ENCODE data around the gene PI4KB. TPM values are rescaled to one million over a fixed set of nuclear protein-coding genes. Genes with fewer than 3 reads are reported as not detected.

PI4KB gene
- total and polyA plus RNA-seq, 2 of the 13 experiments (the other 11 are each of a cell fraction or from before 2014, with no cell fraction given), result 19.5 to 29.3 TPM

DNA sequence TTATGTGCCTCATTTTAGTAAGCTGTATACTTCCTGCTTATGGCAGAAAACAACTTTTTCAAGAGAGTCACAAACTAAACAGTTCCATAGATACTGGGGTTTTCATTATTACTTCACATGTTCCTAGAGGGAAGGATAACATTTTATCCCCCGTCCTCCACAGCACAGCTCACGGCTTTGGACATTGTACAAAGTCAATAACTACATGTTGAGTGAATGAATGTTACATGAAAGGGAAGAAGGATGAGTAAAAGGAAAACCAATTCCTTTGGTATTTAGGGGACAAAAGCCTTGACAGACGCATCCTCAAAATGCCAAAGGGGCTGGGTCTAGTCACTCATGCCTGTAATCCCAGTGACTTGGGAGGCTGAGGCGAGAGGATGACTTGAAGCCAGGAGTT is 14.8 kb downstream of the PI4KB start:
- ChIA-PET CTCF (ENCODE audit: low intra/inter-chr PET ratio, low total read pairs) (no interaction called here), POLR2A (interaction anchor here (1.5 to 2.6 kb wide), 2 partner anchors 15 kb away, joined by 19 to 21 read pairs; partner anchors contain the start of gene PI4KB)
- WGBS (ENCODE audit: low lambda C conversion rate), result 96% methylated on average over 4 of the region's 4 CpGs
- no peak overlapping the region for H3K4me3 ChIP-seq (replicated peaks in 1 of 3; ENCODE audit: insufficient read depth in 1 of 3, low read depth in 2 of 3, low read length in 3 of 3)
- H3K4me2 ChIP-seq (ENCODE audit: low read depth, low read length), result no peak overlapping the region
- peaks cover 17% of the 10 kb centered on the region for H3K4me1 ChIP-seq (ENCODE audit: insufficient read depth, low read length)
- intact Hi-C loops (cut with micrococcal nuclease; ENCODE audit: unreplicated experiment) (no loop called here), in situ Hi-C loops (cut with HindIII; ENCODE audit: extremely low pct_ligation_motif_present, low pct_unique_long_range_greater_than_20kb) (no loop called here)
- TF ChIP-seq ZKSCAN8 (CRISPR knock-in tag; IDR thresholded peaks at IDR 0.05; ENCODE audit: borderline replicate concordance) (no peak), BRD4 (CRISPR knock-in tag; IDR thresholded peaks at IDR 0.05) (no peak), KDM2A (CRISPR knock-in tag; IDR thresholded peaks at IDR 0.05; ENCODE audit: borderline replicate concordance, low read depth) (no peak), REL (CRISPR knock-in tag; conservative IDR thresholded peaks at IDR 0.05) (no peak), RNF2 (conservative IDR thresholded peaks at IDR 0.05; ENCODE audit: low read depth) (no peak), ARID4A (CRISPR knock-in tag; IDR thresholded peaks at IDR 0.05; ENCODE audit: borderline replicate concordance) (no peak), HNRNPH1 (optimal IDR thresholded peaks at IDR 0.05; ENCODE audit: low read depth, low read length) (no peak), NBN (conservative IDR thresholded peaks at IDR 0.05) (no peak), NCOR1 (IDR thresholded peaks at IDR 0.05; ENCODE audit: borderline replicate concordance, low read length) (no peak)
- TF ChIP-seq, protein P1, sequence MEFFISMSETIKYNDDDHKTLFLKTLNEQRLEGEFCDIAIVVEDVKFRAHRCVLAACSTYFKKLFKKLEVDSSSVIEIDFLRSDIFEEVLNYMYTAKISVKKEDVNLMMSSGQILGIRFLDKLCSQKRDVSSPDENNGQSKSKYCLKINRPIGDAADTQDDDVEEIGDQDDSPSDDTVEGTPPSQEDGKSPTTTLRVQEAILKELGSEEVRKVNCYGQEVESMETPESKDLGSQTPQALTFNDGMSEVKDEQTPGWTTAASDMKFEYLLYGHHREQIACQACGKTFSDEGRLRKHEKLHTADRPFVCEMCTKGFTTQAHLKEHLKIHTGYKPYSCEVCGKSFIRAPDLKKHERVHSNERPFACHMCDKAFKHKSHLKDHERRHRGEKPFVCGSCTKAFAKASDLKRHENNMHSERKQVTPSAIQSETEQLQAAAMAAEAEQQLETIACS (CRISPR knock-in tag; IDR thresholded peaks at IDR 0.05), result no peak
- H4K20me1 ChIP-seq (ENCODE audit: insufficient read depth, low read length), result no peaks in the 10 kb centered on the region
- DNase-seq (ENCODE audit: low spot score) (no peak), ATAC-seq (no peak), FAIRE-seq (no peak)
- no peaks in the 10 kb centered on the region for H3K27me3 ChIP-seq (ENCODE audit: control insufficient read depth in 1 of 2, insufficient read depth in 2 of 2, low read length in 2 of 2)
- BruUV-seq (replicated peaks), result no TSS peak
- no peak overlapping the region for H3K9ac ChIP-seq (ENCODE audit: insufficient read depth, low read depth, low read length)
- no peak overlapping the region for H2AFZ ChIP-seq (ENCODE audit: low read length)
- H3K36me3 ChIP-seq (replicated peaks in 1 of 2; ENCODE audit: control insufficient read depth in 1 of 2, insufficient read depth in 2 of 2, low read length in 2 of 2), result peaks cover 10 to 65% of the 10 kb centered on the region in 2 experiments
- H3K9me3 ChIP-seq (ENCODE audit: low read length), result no peaks in the 10 kb centered on the region
- H3K79me2 ChIP-seq (ENCODE audit: insufficient read depth, low read length), result no peaks in the 10 kb centered on the region
- no peak overlapping the region for H3K27ac ChIP-seq (ENCODE audit: extremely low read length, insufficient read depth, low read length)

All from HepG2 (cell line).